COLO668 (cell line): ENCODE results near the gene HTT.

Experiments used
- DNase-seq: peaks from one replicate; lab custom pipeline; 2025; ENCODE audit not compliant: unreplicated experiment; lab: John Stamatoyannopoulos, UW

The HTT gene

DNA sequence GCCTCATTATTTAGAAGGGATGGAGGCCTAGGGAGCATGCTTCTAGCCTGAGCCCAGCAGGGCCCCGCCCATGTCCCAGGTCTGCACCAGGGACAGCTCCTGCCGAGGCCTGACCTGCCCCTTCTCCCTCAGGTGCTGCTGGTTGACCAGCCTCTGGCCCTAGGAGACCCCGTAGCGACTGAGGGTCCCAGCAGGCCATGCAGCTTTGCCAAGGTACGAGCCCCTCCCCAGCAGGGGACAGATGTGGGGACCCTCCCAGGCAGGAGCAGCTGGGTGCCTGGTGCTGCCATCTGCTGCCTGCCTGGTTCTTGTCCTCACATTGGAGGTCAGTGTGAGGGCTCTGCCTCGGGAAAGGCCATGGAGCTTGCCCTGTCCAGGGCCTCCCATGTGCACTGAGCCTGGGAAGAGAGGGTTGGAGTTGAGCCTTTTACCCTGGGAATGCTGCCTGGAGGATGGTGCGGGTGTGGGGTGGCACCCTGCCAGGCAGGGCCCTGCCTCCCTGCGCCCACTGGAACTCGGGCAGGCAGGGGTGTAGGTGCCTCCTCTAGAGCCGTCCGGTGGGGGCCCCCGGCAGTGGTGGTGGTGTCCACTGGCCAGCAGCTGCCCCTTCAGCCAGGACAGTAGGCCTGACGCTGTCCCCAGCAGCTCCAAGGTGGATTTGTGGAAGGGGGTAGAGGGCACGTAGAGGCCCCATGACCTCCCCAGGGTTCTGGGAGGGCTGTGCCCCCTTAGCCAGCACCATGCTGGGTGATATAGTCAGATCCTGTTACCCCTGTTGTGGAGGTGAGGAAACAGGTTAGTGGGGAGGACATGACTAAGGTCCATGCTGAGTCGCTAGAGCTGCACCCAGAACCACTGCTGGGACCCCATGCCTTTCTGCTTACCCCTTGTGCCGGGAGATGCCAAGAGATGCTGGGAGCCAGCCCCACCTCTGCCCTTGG lies 172.2 kb downstream of the HTT start:
- DNase-seq: no peak

GRCh38 chr4:3247399-3248177 lies 173.1 kb downstream of the HTT start:
- DNase-seq: no peak

DNA sequence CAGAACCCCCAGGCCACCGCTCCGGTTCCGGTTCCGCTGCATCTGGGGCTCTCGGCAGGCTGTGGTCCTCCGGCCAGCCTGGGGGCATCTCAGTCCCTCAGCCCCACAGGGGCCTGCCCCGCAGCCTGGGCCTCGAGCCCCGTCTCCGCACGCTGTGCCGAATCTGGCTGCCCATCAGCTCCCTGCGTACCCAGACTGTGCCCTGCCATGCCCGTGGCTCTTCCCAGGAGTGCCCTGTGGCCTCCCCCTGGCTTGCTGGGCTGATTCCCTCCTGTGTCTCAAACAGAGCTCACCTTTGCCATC lies 173.6 kb downstream of the HTT start:
- no peak for DNase-seq

DNA sequence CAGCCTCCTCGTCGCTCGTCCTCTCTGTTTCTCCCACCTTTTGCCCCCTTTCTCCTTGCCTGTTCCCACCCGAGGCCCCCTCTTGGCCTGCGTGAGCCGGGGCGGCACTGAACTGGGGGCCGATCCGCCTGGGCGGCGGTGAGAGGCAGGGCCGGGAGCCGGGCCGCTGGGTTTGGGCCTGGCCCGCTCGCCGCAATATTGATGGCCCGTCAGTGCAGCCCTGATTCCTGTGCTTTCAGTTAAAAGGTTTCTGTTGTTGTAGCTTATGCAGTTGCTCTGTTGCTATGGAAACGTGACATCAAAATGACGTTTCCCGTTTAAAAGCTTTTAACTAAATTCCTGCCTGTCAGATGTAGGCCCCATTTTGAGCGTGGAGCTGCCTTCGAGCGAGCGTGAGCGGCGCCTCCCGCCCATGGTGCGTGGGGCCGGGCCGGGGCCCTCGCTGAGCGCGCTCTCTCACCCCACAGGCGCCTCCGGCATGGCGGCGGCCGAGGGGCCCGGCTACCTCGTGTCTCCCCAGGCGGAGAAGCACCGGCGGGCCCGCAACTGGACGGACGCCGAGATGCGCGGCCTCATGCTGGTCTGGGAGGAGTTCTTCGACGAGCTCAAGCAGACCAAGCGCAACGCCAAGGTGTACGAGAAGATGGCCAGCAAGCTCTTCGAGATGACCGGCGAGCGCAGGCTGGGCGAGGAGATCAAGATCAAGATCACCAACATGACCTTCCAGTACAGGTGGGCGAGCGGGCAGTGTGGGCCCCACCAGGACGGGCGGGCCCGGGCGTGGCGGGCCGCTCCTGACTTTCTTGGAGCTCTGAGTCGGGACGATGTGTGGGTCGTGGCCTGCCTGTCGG lies 174.6 kb downstream of the HTT start, which contains the start of gene MSANTD1:
Gene MSANTD1 (plus strand): TSS at position 349 of the 851 bp plus-strand sequence. CDS start 64 bp downstream, at position 413.
- DNase-seq: no peak

- no peak for DNase-seq
These were observed 175.4 kb downstream of the HTT start for GRCh38 chr4:3249711-3250437.

- peak; percentile 30 for DNase-seq
These were observed 176.0 kb downstream of the HTT start for GRCh38 chr4:3250438-3250955.

DNA sequence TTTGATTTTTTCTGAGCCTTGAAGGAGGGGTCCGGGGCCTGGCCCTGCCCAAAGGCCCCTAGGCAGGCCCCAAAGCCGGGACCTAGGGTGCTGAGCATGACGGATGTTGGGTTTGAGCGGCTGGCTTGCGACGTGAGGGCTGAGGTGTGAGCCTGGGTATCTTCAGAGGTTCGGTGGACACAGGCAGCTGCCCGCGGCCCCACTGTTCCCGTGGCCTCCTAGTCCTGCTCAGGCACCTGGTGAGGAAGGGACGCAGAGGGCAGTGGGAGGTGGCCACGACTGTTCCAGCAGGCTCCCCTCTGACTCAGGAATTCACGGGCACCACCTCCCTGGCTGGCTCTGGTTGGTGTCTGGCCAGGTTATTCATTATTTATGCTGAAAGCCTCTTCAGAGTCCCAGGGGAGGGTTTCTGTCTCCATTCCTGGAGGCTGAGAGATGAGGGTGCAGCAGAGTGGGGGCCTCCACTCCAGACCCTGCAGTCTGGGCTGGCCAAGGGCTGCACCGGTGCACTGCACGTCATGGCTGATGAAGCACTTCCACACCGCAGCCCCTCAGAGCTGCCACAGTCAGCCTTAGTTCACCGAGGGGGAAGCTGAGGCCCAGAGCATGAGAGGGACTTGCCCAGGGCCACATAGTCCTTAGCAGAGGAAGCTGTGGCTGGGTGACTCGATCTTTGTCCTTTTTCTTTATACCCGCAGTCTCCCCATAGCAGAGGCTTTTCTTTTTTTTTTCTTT lies 176.6 kb downstream of the HTT start:
- peak; percentile 14 for DNase-seq

DNA sequence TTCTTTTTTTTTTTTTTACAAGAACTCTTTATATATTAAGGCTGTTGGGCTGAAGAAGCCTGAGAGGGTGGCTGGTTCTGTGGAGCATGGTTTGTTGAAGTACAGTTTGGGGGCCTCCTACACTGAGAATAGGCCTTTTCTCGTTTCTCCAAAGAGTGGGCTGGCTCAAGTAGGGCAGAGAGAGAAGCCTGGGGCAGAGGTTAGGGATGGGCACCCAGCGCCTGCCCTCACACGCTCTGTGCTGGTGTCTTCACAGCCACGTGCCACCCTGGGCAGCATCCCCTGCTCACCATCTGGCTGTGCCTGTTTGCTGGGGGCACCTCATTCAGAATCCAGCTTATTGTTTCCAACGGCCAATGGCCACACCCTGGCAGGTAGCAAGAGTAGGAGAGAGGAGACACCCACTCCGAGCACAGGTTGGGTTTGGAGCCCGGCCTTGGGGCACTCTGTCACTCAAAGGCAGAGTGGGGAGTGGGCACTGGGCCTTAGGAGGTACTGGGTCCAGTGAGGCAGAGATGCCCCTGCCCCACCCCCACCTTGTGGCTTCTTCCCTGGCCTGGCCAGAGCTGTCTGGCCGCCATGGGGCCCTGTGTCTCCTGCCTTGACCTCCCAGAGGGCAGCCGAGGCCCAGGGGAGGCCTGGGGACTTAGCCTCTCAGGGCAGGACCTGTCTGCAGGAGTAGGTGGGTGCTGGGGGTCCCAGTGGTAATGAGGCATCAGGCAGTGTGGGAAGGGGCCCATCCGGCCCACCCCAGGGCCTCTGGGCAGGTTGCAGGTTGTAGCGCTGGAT lies 177.4 kb downstream of the HTT start:
- DNase-seq: no peak

DNA sequence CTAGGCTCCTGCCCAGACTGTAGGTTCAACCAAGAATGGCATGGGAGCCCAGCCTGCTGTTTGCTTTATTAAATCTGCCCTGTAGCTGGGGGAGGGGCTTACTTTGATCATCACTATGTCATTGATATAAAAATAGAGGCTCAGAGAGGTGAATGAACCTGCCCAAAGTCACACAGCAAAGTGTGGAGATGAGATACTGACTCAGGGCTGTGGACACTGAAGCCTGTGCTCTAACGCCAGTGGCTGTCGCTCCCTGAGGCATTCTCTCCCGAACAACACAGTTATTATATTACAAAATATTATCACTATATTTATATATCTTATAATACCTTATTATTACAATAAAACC lies 178.0 kb downstream of the HTT start:
- no peak for DNase-seq

- DNase-seq: no peak
These were observed 178.6 kb downstream of the HTT start for GRCh38 chr4:3252831-3253641.

DNA sequence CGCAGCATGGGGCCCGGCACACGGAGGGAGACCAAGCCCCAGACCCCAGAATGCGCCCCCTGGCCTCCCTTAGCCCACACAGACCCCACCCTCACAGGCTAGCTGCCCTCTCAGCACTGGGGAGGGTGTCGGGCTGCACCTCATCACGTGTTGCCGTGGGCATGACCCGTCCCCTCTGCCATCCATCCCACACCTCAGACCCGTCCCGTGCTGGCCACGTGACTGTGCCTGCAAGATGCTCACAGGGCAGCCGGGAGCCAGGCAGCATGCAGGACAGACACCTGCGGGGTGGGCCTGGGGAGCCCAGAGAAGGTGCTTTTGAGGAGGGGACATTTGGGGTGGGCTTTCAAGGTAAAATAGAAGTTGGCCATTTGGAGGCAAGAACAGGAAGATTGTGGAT lies 179.3 kb downstream of the HTT start:
- no peak for DNase-seq

DNA sequence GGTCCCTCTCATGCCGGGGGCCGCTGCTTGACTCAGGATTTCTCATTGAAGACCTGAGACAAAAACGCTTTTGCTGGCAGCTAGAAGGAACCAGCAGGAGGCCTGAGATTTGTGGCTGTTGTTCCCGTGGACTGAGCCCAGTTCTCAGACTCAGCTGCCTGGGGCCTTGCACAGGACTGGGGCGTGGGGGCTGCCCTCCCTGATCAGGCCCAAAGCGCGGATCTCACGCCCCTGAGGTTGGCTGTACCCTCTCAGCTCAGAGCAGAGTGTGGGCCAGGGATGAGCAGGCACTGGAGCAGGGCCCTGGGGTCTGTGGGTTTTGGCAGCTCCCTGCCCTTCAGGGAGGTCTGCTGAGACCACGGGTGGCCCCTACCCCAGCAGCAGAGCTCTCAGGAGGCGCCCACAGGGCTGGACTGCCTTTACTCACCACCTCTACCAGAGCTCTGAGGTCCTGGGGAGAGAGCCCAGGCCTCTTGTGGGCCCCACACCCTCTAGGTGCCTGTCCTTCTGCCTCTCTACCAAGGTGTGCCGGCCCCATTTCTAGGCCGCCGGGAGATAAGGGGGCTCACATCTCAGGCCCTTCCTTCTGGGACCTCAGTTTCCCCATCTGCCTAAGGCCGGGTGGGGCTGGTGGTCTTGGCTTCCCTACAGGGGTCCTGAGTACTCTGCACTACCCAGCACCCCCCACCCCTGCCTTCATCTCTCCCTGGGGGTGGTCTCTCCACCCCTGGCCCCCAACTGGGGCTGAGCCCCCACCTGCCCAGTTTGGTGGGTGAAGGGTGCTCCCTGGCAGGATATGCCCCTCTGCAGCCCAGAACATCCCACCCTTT lies 180.0 kb downstream of the HTT start:
- DNase-seq: no peak

DNA sequence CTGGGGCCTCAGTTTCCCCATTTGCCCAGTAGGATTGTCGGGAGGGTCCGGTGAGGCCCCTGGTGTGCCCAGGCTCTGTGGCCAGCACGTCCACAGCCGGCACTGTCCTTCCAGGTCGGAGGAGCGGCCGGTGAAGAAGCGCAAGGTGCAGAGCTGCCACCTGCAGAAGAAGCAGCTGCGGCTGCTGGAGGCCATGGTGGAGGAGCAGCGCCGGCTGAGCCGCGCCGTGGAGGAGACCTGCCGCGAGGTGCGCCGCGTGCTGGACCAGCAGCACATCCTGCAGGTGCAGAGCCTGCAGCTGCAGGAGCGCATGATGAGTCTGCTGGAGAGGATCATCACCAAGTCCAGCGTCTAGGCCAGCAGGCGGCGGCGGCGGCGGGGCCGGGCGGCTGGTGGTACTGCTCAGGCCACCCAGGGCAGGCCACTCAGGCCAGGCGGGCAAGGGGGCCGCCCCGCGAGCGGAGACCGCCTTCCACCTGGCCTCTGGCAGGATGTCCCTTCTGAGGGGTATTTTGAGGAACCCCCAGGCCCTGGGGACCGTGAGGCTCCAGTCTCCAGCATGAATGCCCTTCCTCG lies 181.2 kb downstream of the HTT start:
- DNase-seq: no peak

DNA sequence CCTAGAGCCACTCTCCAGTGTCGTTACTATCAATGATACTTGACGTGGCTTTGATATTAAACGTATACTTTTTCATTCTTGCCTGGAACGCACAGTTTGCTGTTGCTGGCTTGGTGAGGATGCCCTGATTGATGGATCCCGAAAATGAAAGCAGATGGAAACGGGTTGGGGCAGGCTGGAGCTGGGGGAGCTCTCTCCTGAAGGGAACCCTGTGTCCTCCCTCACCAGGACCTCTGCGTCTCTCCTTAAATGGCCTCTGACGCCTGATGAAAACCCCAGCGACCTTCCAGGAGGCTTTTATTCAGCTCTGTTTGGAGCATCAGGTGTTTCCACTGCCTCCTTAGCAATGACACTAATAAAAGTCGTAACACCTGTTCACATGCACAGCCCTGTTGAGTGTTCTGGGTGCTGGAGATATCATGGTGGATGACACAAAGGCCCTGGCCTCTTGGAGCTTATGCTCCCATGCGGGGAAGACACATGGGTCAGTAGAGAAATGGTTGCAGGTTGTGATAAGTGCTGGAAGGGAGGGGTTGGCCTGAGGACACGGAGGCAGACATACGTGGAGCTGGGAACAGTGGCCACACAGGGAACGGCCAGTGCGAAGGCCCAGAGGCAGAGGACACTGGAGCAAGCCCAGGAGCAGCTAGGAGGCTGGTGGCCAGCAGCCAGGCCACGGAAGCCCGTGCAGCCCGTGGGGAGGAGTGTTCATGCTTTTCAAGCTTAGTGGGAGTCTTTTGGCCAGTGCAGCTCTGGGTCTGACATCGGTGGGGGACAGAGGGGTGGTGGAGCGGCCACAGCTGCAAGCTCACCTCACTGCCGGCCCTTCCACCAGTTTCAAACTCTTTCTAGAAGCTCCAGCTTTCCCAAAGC lies 182.0 kb downstream of the HTT start:
- DNase-seq: no peak

- DNase-seq: peak; percentile 88
These were observed 182.6 kb downstream of the HTT start for GRCh38 chr4:3257103-3257555.
